Natural killer cell (primary cell): ENCODE results near the gene PCDH12. TPM values are rescaled to one million over a fixed set of nuclear protein-coding genes. Genes with fewer than 3 reads are reported as not detected.

Experiments used
- ATAC-seq, 3 donors: fragments of 150-1000 bp in 2 of 3; fragments of 200-7000 bp in 1 of 3; cut with Tn5 transposase; 1 replicate in 1 of 3; 2 replicates in 2 of 3; pipeline ENCODE4 v1.10.0; 2021; ENCODE audit warnings: mild to moderate bottlenecking in 2 of 3, moderate library complexity in 2 of 3
- DNase-seq, 2 donors: peaks; one replicate each; pipeline versions ENCODE4 v3.0.0 to v3.0.0-alpha.2; 2013 to 2021; ENCODE audit warnings: mixed read lengths in 1 of 2
- H3K27ac ChIP-seq: one replicate; pipeline ENCODE4 v1.5.1; 2013; ENCODE audit warnings: mild to moderate bottlenecking, low read length
- H3K27me3 ChIP-seq: one replicate; pipeline ENCODE4 v1.6.1; 2013; ENCODE audit warnings: low read length; ENCODE audit not compliant: control insufficient read depth, insufficient read depth
- H3K36me3 ChIP-seq: one replicate; pipeline ENCODE4 v1.6.1; 2013; ENCODE audit warnings: low read length; ENCODE audit not compliant: control insufficient read depth, insufficient read depth
- H3K4me1 ChIP-seq: one replicate; pipeline ENCODE4 v1.6.1; 2013; ENCODE audit warnings: low read length; ENCODE audit not compliant: control insufficient read depth, insufficient read depth
- H3K4me3 ChIP-seq: one replicate; pipeline ENCODE4 v1.5.1; 2013; ENCODE audit warnings: low read length
- H3K9me3 ChIP-seq: one replicate; pipeline ENCODE4 v1.6.1; 2013; ENCODE audit warnings: low read length; ENCODE audit not compliant: control insufficient read depth, insufficient read depth
- H3K27ac Mint-ChIP-seq, 2 donors: one replicate each; pipeline ENCODE4 v1.8.0; 2022; ENCODE audit warnings: mild to moderate bottlenecking in 2 of 2, mixed read lengths in 2 of 2, moderate library complexity in 1 of 2
- H3K27me3 Mint-ChIP-seq, 2 donors: one replicate each; pipeline ENCODE4 v1.8.0; 2022; ENCODE audit warnings: low read depth in 2 of 2, mixed read lengths in 2 of 2
- H3K36me3 Mint-ChIP-seq: one replicate; pipeline ENCODE4 v1.8.0; 2022; ENCODE audit warnings: mixed read lengths
- H3K4me1 Mint-ChIP-seq, 2 donors: one replicate each; pipeline ENCODE4 v1.8.0; 2022; ENCODE audit warnings: mixed read lengths in 2 of 2
- H3K4me3 Mint-ChIP-seq: one replicate; pipeline ENCODE4 v1.8.0; 2022; ENCODE audit warnings: mild to moderate bottlenecking, moderate library complexity, mixed read lengths
- H3K9me3 Mint-ChIP-seq, 2 donors: one replicate each; pipeline ENCODE4 v1.8.0; 2022; ENCODE audit warnings: mixed read lengths in 2 of 2
- CTCF ChIP-seq: fragments of 200-600 bp; IDR thresholded peaks from one replicate; pipeline ENCODE4 v1.8.0; 2022; ENCODE audit warnings: antibody characterized with exemption
- WGBS: methylation state at CpG from one replicate; pipeline ENCODE4 v1.1.7; 2013; ENCODE audit warnings: missing lambda C conversion rate; ENCODE audit not compliant: insufficient coverage; 5-methylcytosine and 5-hydroxymethylcytosine counted together
- intact Hi-C: fragments of 100-400 bp; cut with micrococcal nuclease; formaldehyde crosslinking; loops from one replicate; pipeline ENCODE4 v1.14.2; 2022
- total RNA-seq, 4 donors: library from RNA; stranded (reverse); fragments of 120-200 nt in 1 of 4; gene quantifications; one replicate each; pipeline versions ENCODE4 v1.2.3 to v1.2.4, GENCODE V29; 2013 to 2022

PCDH12 gene
- total RNA-seq, result under 1 TPM in 1 of 3 donors, not detected in 2; 0.05 TPM
- 0.09 TPM for total RNA-seq (2013)

- Histone ChIP-seq H3K36me3 (no peaks in the 10 kb centered on the region), H3K4me1 (peaks cover 41% of the 10 kb centered on the region), H3K4me3 (no peak within 1 kb of the TSS), H3K9me3 (no peaks in the 10 kb centered on the region), H3K27me3 (no peaks in the 10 kb centered on the region), H3K27ac (no peak within 1 kb of the TSS)
- Mint-ChIP-seq H3K27ac (peak within 1 kb of the TSS in 1 of 2 donors; percentile 77), H3K4me1 (peaks cover 43 to 44% of the 10 kb centered on the region in 2 donors), H3K4me3 (peak within 1 kb of the TSS; percentile 41), H3K27me3 (no peaks in the 10 kb centered on the region), H3K9me3 (no peaks in the 10 kb centered on the region), H3K36me3 (no peaks in the 10 kb centered on the region)
- TF ChIP-seq CTCF, result no peak
- WGBS, result 6% methylated on average over 7 of the region's 7 CpGs
- intact Hi-C loops, result loop anchor here (1.0 kb wide), 1 partner anchor 30 kb away; no protein-coding TSS in a partner anchor
- DNase-seq, result peak in 1 of 2 donors; percentile 23
- ATAC-seq, result no peak
Measured at GRCh38 chr5:141958113-141958512, at the start of gene PCDH12. TSS of gene PCDH12 (minus strand) at chr5:141958202. CDS start at chr5:141957851, 351 bp downstream.

GRCh38 chr5:142007237-142007544, 49.2 kb upstream of the PCDH12 start:
- Mint-ChIP-seq H3K4me3 (peak overlapping the region; percentile 60), H3K36me3 (peaks cover 7% of the 10 kb centered on the region), H3K27ac (peak overlapping the region; percentile 60 to 80), H3K27me3 (no peaks in the 10 kb centered on the region), H3K4me1 (peaks cover 27 to 28% of the 10 kb centered on the region in 2 donors), H3K9me3 (no peaks in the 10 kb centered on the region)
- TF ChIP-seq CTCF, result no peak
- 100% methylated on average over 1 of the region's 1 CpG for WGBS
- ATAC-seq (no peak), DNase-seq (no peak)
- Histone ChIP-seq H3K4me3 (no peak overlapping the region), H3K4me1 (peaks cover 30% of the 10 kb centered on the region), H3K9me3 (no peaks in the 10 kb centered on the region), H3K27me3 (no peaks in the 10 kb centered on the region), H3K36me3 (peaks cover 29% of the 10 kb centered on the region), H3K27ac (no peak overlapping the region)
- intact Hi-C loops, result no loop called here

GRCh38 chr5:142006363-142007236, 48.6 kb upstream of the PCDH12 start:
- Histone ChIP-seq H3K4me3 (no peak overlapping the region), H3K27me3 (no peaks in the 10 kb centered on the region), H3K36me3 (peaks cover 34% of the 10 kb centered on the region), H3K9me3 (no peaks in the 10 kb centered on the region), H3K4me1 (peaks cover 24% of the 10 kb centered on the region), H3K27ac (peak overlapping the region; percentile 38)
- H3K27ac Mint-ChIP-seq, result peak overlapping the region; percentile 60 to 80
- DNase-seq (peak in 1 of 2 donors; percentile 67), ATAC-seq (peak; percentile 73 to 90 (median 82))
- peaks cover 7% of the 10 kb centered on the region for H3K36me3 Mint-ChIP-seq
- 29% methylated on average over 3 of the region's 3 CpGs for WGBS
- intact Hi-C loops, result no loop called here
- no peaks in the 10 kb centered on the region for H3K9me3 Mint-ChIP-seq
- H3K4me3 Mint-ChIP-seq, result peak overlapping the region; percentile 60
- no peak for TF ChIP-seq CTCF
- H3K27me3 Mint-ChIP-seq, result no peaks in the 10 kb centered on the region
- peaks cover 22% of the 10 kb centered on the region in 2 donors for H3K4me1 Mint-ChIP-seq
